ENCODE results near the gene IGHMBP2. TPM values are rescaled to one million over a fixed set of nuclear protein-coding genes. Genes with fewer than 3 reads are reported as not detected.

The IGHMBP2 gene
- total RNA-seq, 1 donor from 2014 or later = 28.3 TPM

DNA sequence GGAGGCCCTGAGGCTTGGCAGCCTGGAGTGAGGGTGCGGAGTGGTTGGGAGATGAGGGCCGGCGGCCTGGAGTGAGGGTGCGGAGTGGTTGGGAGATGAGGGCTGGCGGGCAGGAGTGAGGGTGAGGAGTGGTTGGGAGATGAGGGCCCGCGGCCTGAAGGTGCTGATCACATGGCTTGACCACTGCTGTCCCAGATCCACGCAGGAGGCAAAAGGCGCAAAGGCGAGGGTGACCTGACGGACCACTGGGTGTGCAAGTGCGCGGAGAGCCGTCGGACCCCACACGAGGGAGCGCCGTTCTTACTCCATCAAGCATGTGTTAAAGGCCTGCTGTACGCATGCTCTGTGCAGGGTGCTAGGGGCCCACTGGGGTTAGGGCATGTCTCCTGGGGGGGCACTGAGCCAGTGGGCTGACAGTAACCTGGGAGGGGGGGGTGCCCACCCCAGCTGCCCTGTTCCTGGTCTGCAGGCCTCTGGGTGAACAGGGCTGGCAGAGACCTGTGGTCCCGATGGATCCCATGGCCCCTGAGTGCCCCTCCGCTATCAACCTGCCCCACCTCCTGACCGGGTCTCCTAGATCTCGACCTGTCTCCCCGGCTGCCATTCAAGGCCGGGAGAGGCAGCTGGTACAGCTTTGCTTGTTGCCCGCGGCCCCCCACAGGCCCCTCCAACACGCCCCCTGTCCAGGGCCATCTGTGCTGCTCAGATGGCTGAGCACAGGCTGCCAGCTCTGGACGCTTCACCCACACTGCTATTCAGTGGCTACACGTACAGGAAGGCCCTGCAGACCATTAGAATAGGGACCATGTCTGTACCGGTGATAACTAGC lies 56.0 kb downstream of the IGHMBP2 start:
- Mint-ChIP-seq H3K4me3 (no peak overlapping the region), H3K9me3 (no peaks in the 10 kb centered on the region), H3K36me3 (no peaks in the 10 kb centered on the region), H3K4me1 (peaks cover 3% of the 10 kb centered on the region), H3K27me3 (ENCODE audit: low read depth) (peaks cover 3% of the 10 kb centered on the region), H3K27ac (no peak overlapping the region)
- no peak for DNase-seq (ENCODE audit: low spot score in 2 of 2, unreplicated experiment in 2 of 2)
- TF ChIP-seq, protein P1, sequence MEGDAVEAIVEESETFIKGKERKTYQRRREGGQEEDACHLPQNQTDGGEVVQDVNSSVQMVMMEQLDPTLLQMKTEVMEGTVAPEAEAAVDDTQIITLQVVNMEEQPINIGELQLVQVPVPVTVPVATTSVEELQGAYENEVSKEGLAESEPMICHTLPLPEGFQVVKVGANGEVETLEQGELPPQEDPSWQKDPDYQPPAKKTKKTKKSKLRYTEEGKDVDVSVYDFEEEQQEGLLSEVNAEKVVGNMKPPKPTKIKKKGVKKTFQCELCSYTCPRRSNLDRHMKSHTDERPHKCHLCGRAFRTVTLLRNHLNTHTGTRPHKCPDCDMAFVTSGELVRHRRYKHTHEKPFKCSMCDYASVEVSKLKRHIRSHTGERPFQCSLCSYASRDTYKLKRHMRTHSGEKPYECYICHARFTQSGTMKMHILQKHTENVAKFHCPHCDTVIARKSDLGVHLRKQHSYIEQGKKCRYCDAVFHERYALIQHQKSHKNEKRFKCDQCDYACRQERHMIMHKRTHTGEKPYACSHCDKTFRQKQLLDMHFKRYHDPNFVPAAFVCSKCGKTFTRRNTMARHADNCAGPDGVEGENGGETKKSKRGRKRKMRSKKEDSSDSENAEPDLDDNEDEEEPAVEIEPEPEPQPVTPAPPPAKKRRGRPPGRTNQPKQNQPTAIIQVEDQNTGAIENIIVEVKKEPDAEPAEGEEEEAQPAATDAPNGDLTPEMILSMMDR (IDR thresholded peaks at IDR 0.05; ENCODE audit: unreplicated experiment) = no peak

GRCh38 chr11:68960294-68961071 lies 56.8 kb downstream of the IGHMBP2 start:
- Mint-ChIP-seq H3K27me3 (ENCODE audit: low read depth) (peaks cover 3% of the 10 kb centered on the region), H3K9me3 (no peaks in the 10 kb centered on the region), H3K27ac (no peak overlapping the region), H3K36me3 (no peaks in the 10 kb centered on the region), H3K4me3 (no peak overlapping the region), H3K4me1 (no peaks in the 10 kb centered on the region)
- DNase-seq (ENCODE audit: low spot score in 2 of 2, unreplicated experiment in 2 of 2) = no peak
- TF ChIP-seq, protein P1 (IDR thresholded peaks at IDR 0.05; ENCODE audit: unreplicated experiment) = no peak

DNA sequence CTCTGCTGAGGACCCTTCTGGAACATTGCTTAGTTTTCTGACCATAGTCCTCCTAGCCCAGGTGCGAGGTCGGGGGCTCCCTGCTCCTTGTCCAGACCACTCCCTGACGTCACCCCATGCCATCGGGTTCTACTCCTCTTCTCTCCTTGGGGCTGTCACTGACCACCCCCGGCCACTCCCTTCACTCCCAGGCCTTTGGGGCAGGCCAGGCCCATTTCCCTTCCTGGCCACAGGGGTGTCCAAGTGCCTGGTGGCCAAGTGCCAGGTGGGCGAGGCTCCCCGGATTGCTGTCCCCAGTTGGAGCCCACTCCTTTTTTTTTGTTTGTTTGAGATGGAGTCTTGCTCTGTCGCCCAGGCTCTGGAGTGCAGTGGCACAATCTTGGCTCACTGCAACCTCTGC lies 57.6 kb downstream of the IGHMBP2 start:
- Mint-ChIP-seq H3K9me3 (no peaks in the 10 kb centered on the region), H3K27me3 (ENCODE audit: low read depth) (peaks cover 3% of the 10 kb centered on the region), H3K36me3 (no peaks in the 10 kb centered on the region), H3K27ac (no peak overlapping the region), H3K4me1 (no peaks in the 10 kb centered on the region), H3K4me3 (no peak overlapping the region)
- no peak for DNase-seq (ENCODE audit: low spot score in 2 of 2, unreplicated experiment in 2 of 2)
- TF ChIP-seq, protein P1 (IDR thresholded peaks at IDR 0.05; ENCODE audit: unreplicated experiment) = no peak

DNA sequence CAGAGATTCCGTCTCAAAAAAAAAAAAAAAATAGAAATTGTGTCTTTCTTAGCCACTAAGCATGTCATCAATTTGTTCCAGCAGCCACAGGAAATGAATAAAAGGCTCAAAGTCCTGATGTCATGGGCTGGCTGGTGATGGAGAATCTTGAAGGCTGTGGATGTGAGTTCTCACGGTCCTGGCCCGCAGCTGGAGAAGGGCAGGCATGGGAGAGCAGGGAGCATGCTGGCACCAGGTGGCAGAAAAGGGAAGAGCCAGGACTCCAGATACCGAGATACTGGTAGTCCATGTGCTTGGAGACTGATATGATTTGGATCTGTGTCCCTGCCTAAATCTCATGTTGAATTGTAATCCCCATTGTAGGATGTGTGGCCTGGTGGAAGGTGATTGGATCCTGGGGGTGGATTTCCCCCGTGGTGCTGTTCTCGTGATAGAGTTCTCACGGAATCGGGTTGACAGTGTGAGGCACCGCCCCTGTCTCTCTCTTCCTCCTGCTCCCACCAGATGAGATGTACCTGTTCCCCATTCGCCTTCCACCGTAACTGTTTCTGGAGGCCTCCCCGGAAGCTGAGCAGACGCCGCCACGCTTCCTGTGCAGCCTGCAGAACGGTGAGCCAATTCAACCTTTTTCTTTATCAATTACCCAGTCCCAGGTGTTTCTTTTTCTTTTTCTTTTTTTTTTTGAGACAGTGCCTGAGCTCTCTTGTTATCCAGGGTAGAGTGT lies 59.0 kb downstream of the IGHMBP2 start:
- Mint-ChIP-seq H3K4me3 (no peak overlapping the region), H3K27ac (no peak overlapping the region), H3K36me3 (no peaks in the 10 kb centered on the region), H3K4me1 (no peaks in the 10 kb centered on the region), H3K9me3 (no peaks in the 10 kb centered on the region), H3K27me3 (ENCODE audit: low read depth) (peaks cover 3% of the 10 kb centered on the region)
- TF ChIP-seq, protein P1 (IDR thresholded peaks at IDR 0.05; ENCODE audit: unreplicated experiment) = no peak
- no peak for DNase-seq (ENCODE audit: low spot score in 2 of 2, unreplicated experiment in 2 of 2)

- Mint-ChIP-seq H3K4me1 (no peaks in the 10 kb centered on the region), H3K27ac (no peak overlapping the region), H3K27me3 (ENCODE audit: low read depth) (peaks cover 3% of the 10 kb centered on the region), H3K4me3 (no peak overlapping the region), H3K9me3 (no peaks in the 10 kb centered on the region), H3K36me3 (no peaks in the 10 kb centered on the region)
- TF ChIP-seq, protein P1 (IDR thresholded peaks at IDR 0.05; ENCODE audit: unreplicated experiment) = no peak
- DNase-seq (ENCODE audit: low spot score in 2 of 2, unreplicated experiment in 2 of 2) = no peak
Measured at GRCh38 chr11:68963779-68964178, 60.1 kb downstream of the IGHMBP2 start.
